ENCODE measurements around the gene ARMC12. TPM values are rescaled to one million over a fixed set of nuclear protein-coding genes. Genes with fewer than 3 reads are reported as not detected.

Gene ARMC12
- total RNA-seq, 1 donor from 2014 or later, result 2.9 TPM

- peaks cover 66% of the 10 kb centered on the region for H3K4me1 Mint-ChIP-seq
- no peak for DNase-seq (ENCODE audit: low read depth, low spot score)
- TF ChIP-seq CTCF (conservative IDR thresholded peaks at IDR 0.05), result no peak
- H3K36me3 Mint-ChIP-seq (ENCODE audit: low read depth), result no peaks in the 10 kb centered on the region
- peak overlapping the region; percentile 90 for H3K27ac Mint-ChIP-seq (ENCODE audit: unreplicated experiment)
- H3K9me3 Mint-ChIP-seq, result no peaks in the 10 kb centered on the region
- no peaks in the 10 kb centered on the region for H3K27me3 Mint-ChIP-seq (ENCODE audit: low read depth)
- peak overlapping the region; percentile 95 for H3K4me3 Mint-ChIP-seq
Observed at GRCh38 chr6:35728683-35729678, 7.9 kb upstream of the ARMC12 start.

- Mint-ChIP-seq H3K27ac (ENCODE audit: unreplicated experiment) (no peak overlapping the region), H3K27me3 (ENCODE audit: low read depth) (no peaks in the 10 kb centered on the region), H3K4me1 (peaks cover 65% of the 10 kb centered on the region), H3K36me3 (ENCODE audit: low read depth) (no peaks in the 10 kb centered on the region), H3K9me3 (no peaks in the 10 kb centered on the region), H3K4me3 (peak overlapping the region; percentile 95)
- no peak for TF ChIP-seq CTCF (conservative IDR thresholded peaks at IDR 0.05)
- DNase-seq (ENCODE audit: low read depth, low spot score), result no peak
Observed at GRCh38 chr6:35729722-35730121, 7.1 kb upstream of the ARMC12 start.

DNA sequence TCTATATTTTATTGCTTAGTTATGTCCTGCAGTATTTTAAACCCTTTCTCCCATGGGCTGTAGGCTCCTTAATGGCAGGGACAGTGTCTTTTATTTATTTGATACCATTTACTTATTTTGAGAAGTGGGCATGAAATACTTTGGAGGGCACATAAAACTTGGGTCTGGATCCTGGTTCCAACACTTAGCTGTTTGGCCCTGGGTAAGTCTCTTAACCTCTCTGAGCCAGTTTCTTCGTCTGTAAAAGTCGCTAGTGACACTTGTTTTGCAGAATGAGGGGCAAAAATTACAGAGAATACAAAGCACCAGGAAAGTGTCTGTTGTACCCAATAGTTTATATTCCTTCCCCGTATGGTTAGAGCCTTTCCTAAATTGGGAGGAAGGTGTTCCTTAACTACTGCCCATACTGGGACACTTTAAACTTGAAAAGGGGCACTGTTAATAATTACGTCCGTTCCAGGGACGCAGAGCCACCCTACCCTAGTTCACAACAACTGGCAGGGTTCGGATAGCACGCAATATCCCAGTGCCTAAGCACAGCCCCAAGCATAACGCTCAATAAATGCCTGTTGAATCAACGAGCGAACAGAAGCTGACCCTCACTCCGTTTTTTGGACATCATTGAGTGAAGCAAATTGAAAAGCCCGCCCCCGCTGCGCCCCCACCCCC lies 6.0 kb upstream of the ARMC12 start:
- Mint-ChIP-seq H3K36me3 (ENCODE audit: low read depth) (no peaks in the 10 kb centered on the region), H3K9me3 (no peaks in the 10 kb centered on the region), H3K27me3 (ENCODE audit: low read depth) (no peaks in the 10 kb centered on the region), H3K27ac (ENCODE audit: unreplicated experiment) (peak overlapping the region; percentile 12), H3K4me1 (peaks cover 55% of the 10 kb centered on the region), H3K4me3 (peak overlapping the region; percentile 95)
- no peak for DNase-seq (ENCODE audit: low read depth, low spot score)
- no peak for TF ChIP-seq CTCF (conservative IDR thresholded peaks at IDR 0.05)

GRCh38 chr6:35731414-35731735 lies 5.5 kb upstream of the ARMC12 start:
- Mint-ChIP-seq H3K27me3 (ENCODE audit: low read depth) (no peaks in the 10 kb centered on the region), H3K4me3 (peak overlapping the region; percentile 95), H3K36me3 (ENCODE audit: low read depth) (no peaks in the 10 kb centered on the region), H3K27ac (ENCODE audit: unreplicated experiment) (peak overlapping the region; percentile 88), H3K4me1 (peaks cover 50% of the 10 kb centered on the region), H3K9me3 (no peaks in the 10 kb centered on the region)
- DNase-seq (ENCODE audit: low read depth, low spot score), result peak; percentile 94
- no peak for TF ChIP-seq CTCF (conservative IDR thresholded peaks at IDR 0.05)

GRCh38 chr6:35731736-35732532 lies 4.9 kb upstream of the ARMC12 start:
- Mint-ChIP-seq H3K4me3 (peak overlapping the region; percentile 95), H3K27ac (ENCODE audit: unreplicated experiment) (peak overlapping the region; percentile 93), H3K27me3 (ENCODE audit: low read depth) (no peaks in the 10 kb centered on the region), H3K36me3 (ENCODE audit: low read depth) (no peaks in the 10 kb centered on the region), H3K4me1 (peaks cover 45% of the 10 kb centered on the region), H3K9me3 (no peaks in the 10 kb centered on the region)
- peak; percentile 87 for DNase-seq (ENCODE audit: low read depth, low spot score)
- TF ChIP-seq CTCF (conservative IDR thresholded peaks at IDR 0.05), result no peak
